Psoas muscle (tissue), 8 donors: ENCODE results near the gene HMX1. TPM values are rescaled to one million over a fixed set of nuclear protein-coding genes. Genes with fewer than 3 reads are reported as not detected.

ENCODE experiments used
- ATAC-seq, 4 donors: fragments of 200-7000 bp; cut with Tn5 transposase; one replicate each; pipeline ENCODE4 v1.9.1; 2020; ENCODE audit warnings: moderate library complexity in 3 of 4, mild to moderate bottlenecking in 2 of 4
- DNase-seq, 2 donors: peaks; one replicate each; pipeline ENCODE4 v3.0.0-alpha.2; 2020
- H3K27ac ChIP-seq: fragments of 200-600 bp; one replicate; pipeline ENCODE4 v1.8.0; 2022
- H3K27me3 ChIP-seq, 3 donors: fragments of 200-600 bp in 1 of 3; one replicate each; pipeline versions ENCODE4 v1.6.1 to v1.8.0; 2013 to 2022; ENCODE audit warnings: low read length in 2 of 3, mild to moderate bottlenecking in 2 of 3, moderate library complexity in 1 of 3; ENCODE audit not compliant: insufficient read depth in 3 of 3
- H3K36me3 ChIP-seq, 2 donors: fragments of 200-600 bp in 1 of 2; one replicate each; pipeline versions ENCODE4 v1.6.1 to v1.8.0; 2013 to 2022; ENCODE audit warnings: low read depth in 1 of 2, mild to moderate bottlenecking in 1 of 2, moderate library complexity in 1 of 2; ENCODE audit not compliant: insufficient read depth in 1 of 2
- H3K4me1 ChIP-seq: fragments of 200-600 bp; one replicate; pipeline ENCODE4 v1.8.0; 2022
- H3K4me3 ChIP-seq: fragments of 200-600 bp; one replicate; pipeline ENCODE4 v1.8.0; 2022; ENCODE audit warnings: mild to moderate bottlenecking
- H3K9me3 ChIP-seq: fragments of 200-600 bp; one replicate; pipeline ENCODE4 v1.8.0; 2022
- CTCF ChIP-seq: fragments of 200-600 bp; IDR thresholded peaks from one replicate; pipeline ENCODE4 v1.8.0; 2022; ENCODE audit warnings: antibody characterized with exemption
- WGBS, 3 donors: extraction: QIAGEN DNeasy Blood & Tissue Kit; methylation state at CpG; one replicate each; pipeline versions ENCODE4 v1.1.6 to v1.1.7; 2013; 5-methylcytosine and 5-hydroxymethylcytosine counted together
- intact Hi-C, 2 donors: fragments of 100-400 bp; cut with DNase I; formaldehyde crosslinking; loops; one replicate each; pipeline versions ENCODE4 v1.11.0 to v1.14.2; 2022
- polyA plus RNA-seq, 3 donors: library from polyadenylated mRNA; stranded (reverse); fragments of 200-250 nt; gene quantifications; one replicate each; pipeline ENCODE4 v1.2.3, GENCODE V29; 2013
- total RNA-seq, 4 donors: library from RNA; stranded (reverse); fragmentation: NEBNext Ultra II Directional in 2 of 4; extraction: Animal tissue kit (Norgen Biotek cat#: 25700) in 2 of 4; gene quantifications; one replicate each; pipeline versions ENCODE4 v1.2.1 to v1.2.4, GENCODE V29; 2021 to 2023
- donor health status: healthy with polysubstance abuse.
- donor health status: DM: no; HTN: no; CAD: no; lungs with moderate emphysema.
- donor health status: Bipolar disorder and iron deficiency.
- donor health status: healthy.
- donor health status: DM: yes; HTN: yes; CAD: no.
- donor health status: DM: no; HTN: no; CAD: no.
- donor health status: DM: no; HTN: no; CAD: no.
- donor health status: DM: yes; HTN: yes; CAD: no.

HMX1 gene
- total and polyA plus RNA-seq, 7 donors, result not detected

GRCh38 chr4:8864912-8865680 lies 6.5 kb downstream of the HMX1 start:
- H3K36me3 ChIP-seq, result no peaks in the 10 kb centered on the region
- peaks cover 0 to 99% (median 59%) of the 10 kb centered on the region in 3 donors for H3K27me3 ChIP-seq
- no peaks in the 10 kb centered on the region for H3K9me3 ChIP-seq
- no peak overlapping the region for H3K4me3 ChIP-seq
- intact Hi-C loops, result no loop called here
- no peak for ATAC-seq
- DNase-seq, result no peak
- 21 to 29% (median 29%) methylated on average over 31 to 32 of the region's 32 CpGs for WGBS, 3 donors
- no peak for TF ChIP-seq CTCF
- H3K4me1 ChIP-seq, result no peaks in the 10 kb centered on the region
- no peak overlapping the region for H3K27ac ChIP-seq

GRCh38 chr4:8863686-8864682 lies 7.7 kb downstream of the HMX1 start:
- no peaks in the 10 kb centered on the region for H3K36me3 ChIP-seq
- 11 to 18% (median 14%) methylated on average over 26 to 31 of the region's 31 CpGs for WGBS, 3 donors
- H3K4me1 ChIP-seq, result no peaks in the 10 kb centered on the region
- no peak for DNase-seq
- no peak overlapping the region for H3K27ac ChIP-seq
- intact Hi-C loops, result no loop called here
- H3K27me3 ChIP-seq, result peaks cover 3 to 97% (median 56%) of the 10 kb centered on the region in 3 donors
- no peak for TF ChIP-seq CTCF
- H3K4me3 ChIP-seq, result no peak overlapping the region
- H3K9me3 ChIP-seq, result no peaks in the 10 kb centered on the region
- no peak for ATAC-seq

GRCh38 chr4:8862800-8863685 lies 8.6 kb downstream of the HMX1 start:
- intact Hi-C loops, result no loop called here
- Histone ChIP-seq H3K4me3 (no peak overlapping the region), H3K27ac (no peak overlapping the region), H3K4me1 (no peaks in the 10 kb centered on the region), H3K27me3 (peaks cover 3 to 97% (median 57%) of the 10 kb centered on the region in 3 donors), H3K9me3 (no peaks in the 10 kb centered on the region), H3K36me3 (no peaks in the 10 kb centered on the region)
- 3 to 5% (median 3%) methylated on average over 40 to 41 of the region's 41 CpGs for WGBS, 3 donors
- no peak for TF ChIP-seq CTCF
- no peak for ATAC-seq
- no peak for DNase-seq

GRCh38 chr4:8862334-8862733 lies 9.3 kb downstream of the HMX1 start:
- Histone ChIP-seq H3K4me3 (no peak overlapping the region), H3K27ac (no peak overlapping the region), H3K9me3 (no peaks in the 10 kb centered on the region), H3K36me3 (no peaks in the 10 kb centered on the region), H3K27me3 (peaks cover 3 to 98% (median 54%) of the 10 kb centered on the region in 3 donors), H3K4me1 (no peaks in the 10 kb centered on the region)
- intact Hi-C loops, result no loop called here
- no peak for TF ChIP-seq CTCF
- no peak for DNase-seq
- 5 to 11% (median 7%) methylated on average over 5 of the region's 5 CpGs for WGBS, 3 donors
- ATAC-seq, result no peak
